Panc1 (cell line): ENCODE measurements around the gene RAI1. TPM values are rescaled to one million over a fixed set of nuclear protein-coding genes. Genes with fewer than 3 reads are reported as not detected.

Experiments
- ATAC-seq: fragments of 200-7000 bp; cut with Tn5 transposase; 2 replicates; pipeline ENCODE4 v1.9.1; 2020; ENCODE audit warnings: mild to moderate bottlenecking, moderate library complexity
- BruUV-seq: library from RNA; stranded (reverse); fragments of 400-500 nt; replicated peaks from 2 replicates; lab custom pipeline; 2021; lab: Mats Ljungman, UMichigan
- CTCF ChIA-PET: fragments of 300-600 bp; sonication (Branson Sonifier 250); formaldehyde crosslinking; loops from one replicate; lab custom pipeline; 2022; ENCODE audit warnings: antibody characterized with exemption; lab: Charles Lee
- POLR2A ChIA-PET: fragments of 300-600 bp; sonication (Branson Sonifier 250); formaldehyde crosslinking; loops from one replicate; lab custom pipeline; 2022; ENCODE audit warnings: antibody characterized with exemption; lab: Charles Lee
- DNase-seq: peaks from one replicate; pipeline ENCODE4 v3.0.0-alpha.2; 2010; ENCODE audit warnings: low read depth, low spot score
- H3K27ac ChIP-seq: 2 replicates; pipeline ENCODE4 v1.5.1; 2011; ENCODE audit warnings: mild to moderate bottlenecking, low read length, inconsistent platforms
- H3K27me3 ChIP-seq: fragments of 200-500 bp; sonication (Bioruptor generic); 2 replicates; pipeline ENCODE4 v1.6.0; 2014; ENCODE audit warnings: low read length, inconsistent platforms; ENCODE audit not compliant: control insufficient read depth, insufficient read depth
- H3K36me3 ChIP-seq: fragments of 200-500 bp; sonication (Bioruptor generic); 2 replicates; pipeline ENCODE4 v1.5.1; 2014; ENCODE audit warnings: inconsistent platforms, mild to moderate bottlenecking, low read length, moderate library complexity; ENCODE audit not compliant: control insufficient read depth, insufficient read depth
- H3K4me1 ChIP-seq: 2 replicates; pipeline ENCODE4 v1.5.1; 2011; ENCODE audit warnings: inconsistent platforms, mild to moderate bottlenecking, low read length, moderate library complexity; ENCODE audit not compliant: control insufficient read depth, insufficient read depth
- H3K4me3 ChIP-seq, 2 experiments: 2 replicates each; pipeline ENCODE4 v1.5.1; 2011 to 2012; ENCODE audit warnings: low read depth in 2 of 2, low read length in 2 of 2, mild to moderate bottlenecking in 2 of 2, inconsistent platforms in 1 of 2, moderate library complexity in 1 of 2
- H3K9me3 ChIP-seq: fragments of 200-500 bp; sonication (Bioruptor generic); 2 replicates; pipeline ENCODE4 v1.5.1; 2014; ENCODE audit warnings: low read depth, mild to moderate bottlenecking, inconsistent platforms, low read length, moderate library complexity; ENCODE audit not compliant: control insufficient read depth, insufficient read depth
- CTCF ChIP-seq: fragments of 450-650 bp; IDR thresholded peaks from 2 replicates; pipeline ENCODE4 v1.5.1; 2017; ENCODE audit warnings: mild to moderate bottlenecking
- POLR2AphosphoS5 ChIP-seq: IDR thresholded peaks from 2 replicates; pipeline ENCODE4 v1.6.1; 2012; ENCODE audit warnings: mild to moderate bottlenecking, low read depth, low read length, moderate library complexity
- REST ChIP-seq, 2 experiments: IDR thresholded peaks; 2 replicates each; pipeline ENCODE4 v1.6.1; 2011 to 2012; ENCODE audit warnings: low read depth in 2 of 2, control low read depth in 1 of 2, low read length in 1 of 2, mild to moderate bottlenecking in 1 of 2, moderate library complexity in 1 of 2; ENCODE audit not compliant: insufficient read depth in 1 of 2
- SIN3A ChIP-seq: IDR thresholded peaks from 2 replicates; pipeline ENCODE4 v1.6.1; 2012; ENCODE audit warnings: low read depth, mild to moderate bottlenecking, low read length, moderate library complexity, borderline replicate concordance; ENCODE audit not compliant: insufficient read depth
- TCF7L2 ChIP-seq: IDR thresholded peaks from 2 replicates; pipeline ENCODE4 v1.6.1; 2011; ENCODE audit warnings: mild to moderate bottlenecking, low read depth, low read length, inconsistent platforms
- in situ Hi-C: cut with HindIII; loops from 2 replicates; pipeline ENCODE4 v1.10.0; 2016; ENCODE audit warnings: low sequenced_read_pairs, low pct_unique_long_range_greater_than_20kb
- intact Hi-C: fragments of 100-400 bp; cut with micrococcal nuclease; formaldehyde crosslinking; loops from one replicate; pipeline ENCODE4 v1.10.0; 2022; ENCODE audit not compliant: unreplicated experiment
- total RNA-seq: library from RNA; stranded (reverse); gene quantifications from one replicate; pipeline ENCODE4 v1.2.1, GENCODE V29; 2021; ENCODE audit not compliant: unreplicated experiment

The RAI1 gene
- total RNA-seq, 1 experiment from 2014 or later: 51.0 TPM

- no TSS peak for BruUV-seq
- no peaks in the 10 kb centered on the region for H3K27me3 ChIP-seq
- in situ Hi-C loops: no loop called here
- TF ChIP-seq CTCF: no peak
- no peak for TF ChIP-seq TCF7L2
- no peak for TF ChIP-seq POLR2AphosphoS5
- TF ChIP-seq SIN3A: no peak
- TF ChIP-seq REST (IDR thresholded peaks at IDR 0.05; ENCODE audit: insufficient read depth in 1 of 2, low read depth in 2 of 2, low read length in 1 of 2): no peak
- peak overlapping the region; percentile 35 to 51 for H3K4me3 ChIP-seq
- no peaks in the 10 kb centered on the region for H3K36me3 ChIP-seq
- ChIA-PET POLR2A (no interaction called here), CTCF (no interaction called here)
- intact Hi-C loops: no loop called here
- peak; percentile 1 for ATAC-seq
- H3K9me3 ChIP-seq: no peaks in the 10 kb centered on the region
- peaks cover 40% of the 10 kb centered on the region for H3K4me1 ChIP-seq
- DNase-seq: no peak
- H3K27ac ChIP-seq: peak overlapping the region; percentile 94
Observed at GRCh38 chr17:17752821-17753321, 71.6 kb downstream of the RAI1 start.

GRCh38 chr17:17754719-17755686, 73.7 kb downstream of the RAI1 start:
- no peak for TF ChIP-seq CTCF
- TF ChIP-seq SIN3A: no peak
- no peak for TF ChIP-seq REST (IDR thresholded peaks at IDR 0.05; ENCODE audit: insufficient read depth in 1 of 2, low read depth in 2 of 2, low read length in 1 of 2)
- no peak for TF ChIP-seq POLR2AphosphoS5
- no peak for TF ChIP-seq TCF7L2
- Histone ChIP-seq H3K27ac (no peak overlapping the region), H3K9me3 (no peaks in the 10 kb centered on the region), H3K27me3 (no peaks in the 10 kb centered on the region), H3K36me3 (no peaks in the 10 kb centered on the region), H3K4me1 (peaks cover 26% of the 10 kb centered on the region), H3K4me3 (no peak overlapping the region)
- ChIA-PET CTCF (no interaction called here), POLR2A (no interaction called here)
- no peak for DNase-seq
- no TSS peak for BruUV-seq
- in situ Hi-C loops: no loop called here
- intact Hi-C loops: no loop called here
- no peak for ATAC-seq
